Neural crest cell (in vitro differentiated cells): ENCODE data around the gene CYTL1. TPM values are rescaled to one million over a fixed set of nuclear protein-coding genes. Genes with fewer than 3 reads are reported as not detected.

Experiments used
- DNase-seq: peaks from one replicate; pipeline ENCODE4 v3.0.0; 2021; ENCODE audit warnings: low read depth, mixed read lengths, low spot score
- H3K27ac Mint-ChIP-seq: one replicate; pipeline ENCODE4 v1.8.0; 2021; ENCODE audit warnings: mild to moderate bottlenecking, mixed read lengths; ENCODE audit not compliant: unreplicated experiment
- H3K27me3 Mint-ChIP-seq: 2 replicates; pipeline ENCODE4 v1.8.0; 2021; ENCODE audit warnings: low read depth, mild to moderate bottlenecking, mixed read lengths
- H3K36me3 Mint-ChIP-seq: 2 replicates; pipeline ENCODE4 v1.8.0; 2021; ENCODE audit warnings: low read depth, mild to moderate bottlenecking, mixed read lengths
- H3K4me1 Mint-ChIP-seq: 2 replicates; pipeline ENCODE4 v1.8.0; 2021; ENCODE audit warnings: mixed read lengths
- H3K4me3 Mint-ChIP-seq: one replicate; pipeline ENCODE4 v1.8.0; 2021; ENCODE audit warnings: mild to moderate bottlenecking, mixed read lengths
- H3K9me3 Mint-ChIP-seq: 2 replicates; pipeline ENCODE4 v1.8.0; 2021; ENCODE audit warnings: mixed read lengths
- total RNA-seq: library from RNA; stranded (reverse); gene quantifications from 2 replicates; pipeline ENCODE4 v1.2.1, GENCODE V29; 2021
- TF ChIP-seq, protein P1 (sequence below): fragments of 200-600 bp; sonication (generic); conservative IDR thresholded peaks from 2 replicates; pipeline ENCODE4 v1.5.0; 2021; ENCODE audit warnings: antibody characterized with exemption, mild to moderate bottlenecking

CYTL1 gene
- total RNA-seq, 1 donor from 2014 or later: 13.2 TPM

DNA sequence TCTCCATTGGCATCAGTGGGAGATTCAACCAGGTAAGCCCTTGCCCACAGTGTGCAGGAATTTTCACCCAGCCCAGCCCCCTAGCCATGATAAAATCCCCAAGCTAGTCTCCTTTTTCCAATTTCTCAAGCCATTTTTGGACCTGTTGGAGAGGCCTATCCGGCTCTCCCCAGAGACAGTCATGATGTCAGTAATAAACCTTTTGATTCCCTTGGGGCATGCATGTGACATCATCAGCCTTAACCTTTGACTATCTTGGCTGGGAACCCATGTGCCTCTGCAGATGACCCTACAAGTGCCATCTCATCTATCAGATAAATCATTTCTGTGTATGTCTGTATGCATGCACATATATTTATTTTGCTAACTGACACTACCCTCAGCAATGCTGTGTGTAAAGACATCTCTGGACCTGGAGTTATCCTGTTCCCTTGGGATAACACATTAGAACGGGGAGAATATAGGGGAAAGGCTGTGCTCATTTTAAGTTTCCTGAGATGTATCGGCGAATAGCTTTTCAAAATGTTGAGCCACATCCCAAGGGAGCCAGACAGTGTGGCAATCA is 51.0 kb downstream of the CYTL1 start:
- Mint-ChIP-seq H3K27me3 (peaks cover 17% of the 10 kb centered on the region), H3K9me3 (peaks cover 8% of the 10 kb centered on the region), H3K27ac (no peak overlapping the region), H3K36me3 (peaks cover 5% of the 10 kb centered on the region), H3K4me1 (no peaks in the 10 kb centered on the region), H3K4me3 (no peak overlapping the region)
- TF ChIP-seq, protein P1, sequence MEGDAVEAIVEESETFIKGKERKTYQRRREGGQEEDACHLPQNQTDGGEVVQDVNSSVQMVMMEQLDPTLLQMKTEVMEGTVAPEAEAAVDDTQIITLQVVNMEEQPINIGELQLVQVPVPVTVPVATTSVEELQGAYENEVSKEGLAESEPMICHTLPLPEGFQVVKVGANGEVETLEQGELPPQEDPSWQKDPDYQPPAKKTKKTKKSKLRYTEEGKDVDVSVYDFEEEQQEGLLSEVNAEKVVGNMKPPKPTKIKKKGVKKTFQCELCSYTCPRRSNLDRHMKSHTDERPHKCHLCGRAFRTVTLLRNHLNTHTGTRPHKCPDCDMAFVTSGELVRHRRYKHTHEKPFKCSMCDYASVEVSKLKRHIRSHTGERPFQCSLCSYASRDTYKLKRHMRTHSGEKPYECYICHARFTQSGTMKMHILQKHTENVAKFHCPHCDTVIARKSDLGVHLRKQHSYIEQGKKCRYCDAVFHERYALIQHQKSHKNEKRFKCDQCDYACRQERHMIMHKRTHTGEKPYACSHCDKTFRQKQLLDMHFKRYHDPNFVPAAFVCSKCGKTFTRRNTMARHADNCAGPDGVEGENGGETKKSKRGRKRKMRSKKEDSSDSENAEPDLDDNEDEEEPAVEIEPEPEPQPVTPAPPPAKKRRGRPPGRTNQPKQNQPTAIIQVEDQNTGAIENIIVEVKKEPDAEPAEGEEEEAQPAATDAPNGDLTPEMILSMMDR: no peak
- DNase-seq: no peak

Other genes with a start within 250 kb of the CYTL1 start
- 2.2 and 2.5 TPM in 2 replicates for gene MSX1, start 159.8 kb downstream of the CYTL1 start, total RNA-seq
- gene STK32B, start 32.0 kb upstream of the CYTL1 start, total RNA-seq: 3.4 and 3.5 TPM in 2 replicates